MM.1S (cell line): ENCODE data around the gene CMC1.

Experiments
- EZH2 ChIP-seq: fragments of 300-600 bp; sonication (generic); optimal IDR thresholded peaks from 2 replicates; pipeline ENCODE3; 2017; ENCODE audit warnings: low read depth, mild to moderate bottlenecking, antibody characterized with exemption, low read length, mixed read lengths
- EZH2phosphoT487 ChIP-seq: fragments of 300-600 bp; sonication (generic); IDR thresholded peaks from 2 replicates; pipeline ENCODE4 v1.6.1; 2018; ENCODE audit warnings: antibody characterized with exemption, low read length
- TF ChIP-seq, protein P1 (sequence below): fragments of 300-600 bp; sonication (generic); IDR thresholded peaks from 2 replicates; pipeline ENCODE4 v1.5.1; 2016; ENCODE audit warnings: antibody characterized with exemption, low read length, mixed read lengths

DNA sequence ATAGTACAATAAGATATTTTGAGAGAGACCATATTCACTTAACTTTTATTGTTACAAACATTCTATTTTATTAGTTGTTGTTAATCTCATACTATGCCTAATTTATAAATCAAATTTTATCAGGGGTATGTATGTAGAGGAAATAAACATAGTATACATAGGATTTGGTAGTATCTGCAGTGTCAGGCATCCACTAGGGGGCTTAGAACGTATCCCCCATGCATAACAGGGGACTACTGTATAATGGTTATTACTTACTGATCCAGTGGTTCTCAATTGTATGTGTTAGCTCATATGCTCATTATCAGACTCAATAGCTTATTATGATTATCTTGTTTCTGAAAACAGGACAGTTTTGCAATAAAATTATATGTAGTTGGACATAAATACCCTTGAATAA, 27.6 kb downstream of the CMC1 start:
- TF ChIP-seq, protein P1, sequence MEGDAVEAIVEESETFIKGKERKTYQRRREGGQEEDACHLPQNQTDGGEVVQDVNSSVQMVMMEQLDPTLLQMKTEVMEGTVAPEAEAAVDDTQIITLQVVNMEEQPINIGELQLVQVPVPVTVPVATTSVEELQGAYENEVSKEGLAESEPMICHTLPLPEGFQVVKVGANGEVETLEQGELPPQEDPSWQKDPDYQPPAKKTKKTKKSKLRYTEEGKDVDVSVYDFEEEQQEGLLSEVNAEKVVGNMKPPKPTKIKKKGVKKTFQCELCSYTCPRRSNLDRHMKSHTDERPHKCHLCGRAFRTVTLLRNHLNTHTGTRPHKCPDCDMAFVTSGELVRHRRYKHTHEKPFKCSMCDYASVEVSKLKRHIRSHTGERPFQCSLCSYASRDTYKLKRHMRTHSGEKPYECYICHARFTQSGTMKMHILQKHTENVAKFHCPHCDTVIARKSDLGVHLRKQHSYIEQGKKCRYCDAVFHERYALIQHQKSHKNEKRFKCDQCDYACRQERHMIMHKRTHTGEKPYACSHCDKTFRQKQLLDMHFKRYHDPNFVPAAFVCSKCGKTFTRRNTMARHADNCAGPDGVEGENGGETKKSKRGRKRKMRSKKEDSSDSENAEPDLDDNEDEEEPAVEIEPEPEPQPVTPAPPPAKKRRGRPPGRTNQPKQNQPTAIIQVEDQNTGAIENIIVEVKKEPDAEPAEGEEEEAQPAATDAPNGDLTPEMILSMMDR, result peak; percentile 24
- TF ChIP-seq EZH2phosphoT487, result no peak
- no peak for TF ChIP-seq EZH2
